ENCODE measurements around the gene NAGLU. TPM values are rescaled to one million over a fixed set of nuclear protein-coding genes. Genes with fewer than 3 reads are reported as not detected.

The NAGLU gene
- total and polyA plus RNA-seq, 2 of the 13 experiments (the other 11 are each of a cell fraction or from before 2014, with no cell fraction given) = 28.2 to 40.1 TPM

- TF ChIP-seq ZSCAN30 (CRISPR knock-in tag; IDR thresholded peaks at IDR 0.05) (no peak), NONO (IDR thresholded peaks at IDR 0.05) (no peak), NONO (CRISPR knock-in tag; conservative IDR thresholded peaks at IDR 0.05) (peak; percentile 93), PAXIP1 (CRISPR knock-in tag; conservative IDR thresholded peaks at IDR 0.05) (peak; percentile 67), TBX2 (CRISPR knock-in tag; IDR thresholded peaks at IDR 0.05; ENCODE audit: borderline replicate concordance) (peak; percentile 82), YEATS2 (CRISPR knock-in tag; IDR thresholded peaks at IDR 0.05; ENCODE audit: borderline replicate concordance) (peak; percentile 100), ZNF318 (CRISPR knock-in tag; IDR thresholded peaks at IDR 0.05) (no peak), MIER3 (CRISPR knock-in tag; IDR thresholded peaks at IDR 0.05; ENCODE audit: borderline replicate concordance) (peak; percentile 97), ZBTB37 (CRISPR knock-in tag; IDR thresholded peaks at IDR 0.05) (no peak), PRDM15 (CRISPR knock-in tag; IDR thresholded peaks at IDR 0.05) (peak; percentile 33; the same call in 1 of the 2 replicates)
These were observed 25.9 kb downstream of the NAGLU start, which contains the start of gene COASY (continued) for GRCh38 chr17:42561897-42562387.

Data from HepG2 (cell line).